Measurements from ENCODE around the gene TLCD3B. TPM values are rescaled to one million over a fixed set of nuclear protein-coding genes. Genes with fewer than 3 reads are reported as not detected.

Gene TLCD3B
- total RNA-seq: 1.5 and 1.8 TPM in 2 replicates

- intact Hi-C loops (cut with micrococcal nuclease): no loop called here
- DNase-seq: peak; percentile 56
- no peaks in the 10 kb centered on the region for H3K9me3 Mint-ChIP-seq
- H3K36me3 Mint-ChIP-seq (ENCODE audit: low read depth): no peaks in the 10 kb centered on the region
- peaks cover 10% of the 10 kb centered on the region for H3K4me1 Mint-ChIP-seq
- H3K4me3 Mint-ChIP-seq: peak within 1 kb of the TSS; percentile 30
- peaks cover 55% of the 10 kb centered on the region for H3K27me3 Mint-ChIP-seq
- H3K27ac Mint-ChIP-seq: no peak within 1 kb of the TSS
Measured at GRCh38 chr16:30030841-30031413, at the start of gene TLCD3B. TSS of gene TLCD3B (minus strand) at chr16:30031271. CDS start at chr16:30030527, 744 bp downstream.

GRCh38 chr16:30079480-30079879, 48.4 kb upstream of the TLCD3B start:
- Mint-ChIP-seq H3K4me1 (peaks cover 26% of the 10 kb centered on the region), H3K27ac (no peak overlapping the region), H3K4me3 (no peak overlapping the region), H3K9me3 (no peaks in the 10 kb centered on the region), H3K27me3 (no peaks in the 10 kb centered on the region), H3K36me3 (ENCODE audit: low read depth) (peaks cover 65% of the 10 kb centered on the region)
- DNase-seq: no peak
- intact Hi-C loops (cut with micrococcal nuclease): no loop called here

- intact Hi-C loops (cut with micrococcal nuclease): no loop called here
- DNase-seq: no peak
- Mint-ChIP-seq H3K27me3 (no peaks in the 10 kb centered on the region), H3K4me3 (no peak overlapping the region), H3K4me1 (peaks cover 26% of the 10 kb centered on the region), H3K36me3 (ENCODE audit: low read depth) (peaks cover 60% of the 10 kb centered on the region), H3K27ac (no peak overlapping the region), H3K9me3 (no peaks in the 10 kb centered on the region)
Measured at GRCh38 chr16:30078744-30079143, 47.7 kb upstream of the TLCD3B start.

DNA sequence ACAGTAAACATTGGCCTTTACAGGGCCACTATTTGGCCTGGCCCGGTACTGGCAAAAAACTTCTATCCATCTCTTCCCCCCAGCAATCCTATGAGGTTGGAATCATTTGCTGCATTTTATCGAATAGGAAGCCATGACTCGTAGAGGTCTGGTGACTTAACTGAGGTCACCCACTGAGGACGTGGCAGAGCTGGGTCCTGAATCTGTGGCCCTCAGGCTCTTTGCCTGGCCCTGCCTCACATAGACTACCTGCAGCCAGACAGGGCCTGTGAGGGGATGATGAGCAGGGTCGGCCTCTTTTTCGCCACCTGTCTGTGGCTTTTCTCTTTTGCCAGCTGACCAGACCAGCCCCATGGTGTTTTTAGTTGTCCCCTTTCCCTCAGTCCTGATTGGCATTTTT, 46.6 kb upstream of the TLCD3B start:
- peaks cover 54% of the 10 kb centered on the region for H3K36me3 Mint-ChIP-seq (ENCODE audit: low read depth)
- H3K27me3 Mint-ChIP-seq: no peaks in the 10 kb centered on the region
- H3K4me3 Mint-ChIP-seq: peak overlapping the region; percentile 91
- intact Hi-C loops (cut with micrococcal nuclease): no loop called here
- H3K9me3 Mint-ChIP-seq: no peaks in the 10 kb centered on the region
- peaks cover 24% of the 10 kb centered on the region for H3K4me1 Mint-ChIP-seq
- DNase-seq: no peak
- peak overlapping the region; percentile 25 for H3K27ac Mint-ChIP-seq

DNA sequence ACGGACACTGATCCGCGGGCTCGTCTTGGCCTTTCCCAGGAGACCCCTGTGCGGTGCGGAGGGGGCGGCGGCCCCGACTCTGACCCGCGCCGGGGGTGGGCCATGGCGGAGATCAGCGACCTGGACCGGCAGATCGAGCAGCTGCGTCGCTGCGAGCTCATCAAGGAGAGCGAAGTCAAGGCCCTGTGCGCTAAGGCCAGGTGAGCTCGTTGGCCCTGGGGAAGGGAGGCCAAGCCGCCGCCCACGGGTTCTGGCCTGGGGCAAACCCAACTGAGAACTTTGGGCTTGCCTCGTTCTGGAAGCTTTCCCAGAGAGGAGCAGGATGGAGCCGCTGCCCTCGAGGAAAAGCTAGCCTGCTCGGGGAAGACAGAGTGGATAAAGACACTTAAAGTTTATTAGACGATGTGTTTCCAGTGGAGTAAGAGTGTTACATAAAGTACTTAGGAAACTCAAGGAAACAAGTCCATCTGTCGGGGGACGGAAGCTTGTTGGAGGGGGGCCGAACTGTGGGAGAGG, 45.3 kb upstream of the TLCD3B start:
- intact Hi-C loops (cut with micrococcal nuclease): no loop called here
- H3K27ac Mint-ChIP-seq: peak overlapping the region; percentile 77

DNA sequence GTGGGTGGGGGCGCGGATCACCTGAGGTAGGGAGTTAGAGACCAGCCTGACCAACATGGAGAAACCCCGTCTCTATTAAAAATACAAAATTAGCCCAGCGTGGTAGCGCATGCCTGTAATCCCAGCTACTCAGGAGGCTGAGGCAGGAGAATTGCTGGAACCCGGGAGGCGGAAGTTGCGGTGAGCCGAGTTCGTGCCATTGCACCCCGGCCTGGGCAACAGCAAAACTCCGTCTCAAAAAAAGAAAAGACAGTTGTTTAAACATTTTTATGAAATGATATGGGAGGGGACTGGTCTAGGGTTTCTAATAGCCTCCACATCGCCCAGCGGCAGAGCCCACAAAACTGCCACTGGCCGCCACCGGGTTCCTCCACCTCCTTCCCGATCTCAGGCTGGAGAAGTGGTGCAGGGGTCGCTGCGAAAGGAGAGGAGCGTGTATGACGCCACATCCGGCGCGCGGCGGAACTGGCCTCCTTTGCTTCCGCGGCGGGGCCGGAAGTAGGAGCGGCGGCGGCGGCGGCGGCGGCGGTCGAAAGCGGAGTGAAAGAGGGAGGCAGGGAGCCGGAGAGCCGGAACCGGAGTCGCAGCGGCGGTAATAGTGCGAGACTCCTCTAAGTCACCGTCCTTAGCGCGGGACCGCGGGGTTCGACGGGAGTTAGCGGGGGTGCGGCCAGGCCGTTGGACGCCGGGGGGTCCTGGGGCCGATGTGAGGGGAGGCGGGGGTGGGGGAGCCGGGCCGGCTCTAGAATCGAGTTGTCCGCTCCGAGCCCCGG, 44.6 kb upstream of the TLCD3B start, which contains the start of gene PPP4C:
Gene PPP4C, plus strand, starts transcription at position 492 of the 773 bp plus-strand sequence. CDS start 384 bp downstream, outside the sequence.
- Mint-ChIP-seq H3K27ac (peak within 1 kb of the TSS; percentile 89), H3K36me3 (ENCODE audit: low read depth) (peaks cover 56% of the 10 kb centered on the region), H3K27me3 (no peaks in the 10 kb centered on the region), H3K4me1 (peaks cover 28% of the 10 kb centered on the region), H3K9me3 (no peaks in the 10 kb centered on the region), H3K4me3 (peak within 1 kb of the TSS; percentile 91)
- DNase-seq: peak; percentile 98
- intact Hi-C loops (cut with micrococcal nuclease): loop anchor here (1.0 kb wide), 2 partner anchors 10 to 17 kb away; partner anchors contain the start of gene ALDOA

More for the DNA sequence above, 45.3 kb upstream of the TLCD3B start:
- no peaks in the 10 kb centered on the region for H3K9me3 Mint-ChIP-seq
- H3K4me1 Mint-ChIP-seq: peaks cover 28% of the 10 kb centered on the region
- H3K27me3 Mint-ChIP-seq: no peaks in the 10 kb centered on the region
- peaks cover 55% of the 10 kb centered on the region for H3K36me3 Mint-ChIP-seq (ENCODE audit: low read depth)
- peak; percentile 76 for DNase-seq
- H3K4me3 Mint-ChIP-seq: peak overlapping the region; percentile 91

DNA sequence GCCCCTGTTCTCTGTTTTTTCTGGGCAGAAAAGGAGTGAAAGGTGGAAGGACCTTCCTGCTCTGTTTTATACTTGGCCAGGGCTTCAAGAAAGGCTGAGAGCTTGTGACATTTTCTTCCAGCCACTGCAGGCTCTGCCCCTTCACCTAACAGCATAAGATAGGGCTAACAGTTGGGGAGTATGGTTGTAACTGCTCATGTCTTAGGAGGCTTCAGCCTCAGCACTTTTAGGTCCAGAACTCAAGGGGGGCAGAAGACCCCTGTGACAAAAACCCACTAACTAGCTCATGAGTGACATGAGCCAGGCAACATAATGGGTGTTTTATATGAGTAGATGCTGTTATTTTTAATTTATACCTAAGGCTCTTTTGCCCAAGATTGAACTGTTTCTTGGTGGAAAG, 39.4 kb upstream of the TLCD3B start:
- no peak for DNase-seq
- intact Hi-C loops (cut with micrococcal nuclease): no loop called here
- Mint-ChIP-seq H3K9me3 (no peaks in the 10 kb centered on the region), H3K27ac (peak overlapping the region; percentile 17), H3K36me3 (ENCODE audit: low read depth) (peaks cover 67% of the 10 kb centered on the region), H3K27me3 (no peaks in the 10 kb centered on the region), H3K4me1 (peaks cover 42% of the 10 kb centered on the region), H3K4me3 (peak overlapping the region; percentile 35)

GRCh38 chr16:30069611-30070462, 38.8 kb upstream of the TLCD3B start:
- no peaks in the 10 kb centered on the region for H3K9me3 Mint-ChIP-seq
- H3K36me3 Mint-ChIP-seq (ENCODE audit: low read depth): peaks cover 72% of the 10 kb centered on the region
- H3K4me1 Mint-ChIP-seq: peaks cover 39% of the 10 kb centered on the region
- peak overlapping the region; percentile 35 for H3K4me3 Mint-ChIP-seq
- H3K27ac Mint-ChIP-seq: peak overlapping the region; percentile 75
- DNase-seq: no peak
- H3K27me3 Mint-ChIP-seq: no peaks in the 10 kb centered on the region
- intact Hi-C loops (cut with micrococcal nuclease): no loop called here

DNA sequence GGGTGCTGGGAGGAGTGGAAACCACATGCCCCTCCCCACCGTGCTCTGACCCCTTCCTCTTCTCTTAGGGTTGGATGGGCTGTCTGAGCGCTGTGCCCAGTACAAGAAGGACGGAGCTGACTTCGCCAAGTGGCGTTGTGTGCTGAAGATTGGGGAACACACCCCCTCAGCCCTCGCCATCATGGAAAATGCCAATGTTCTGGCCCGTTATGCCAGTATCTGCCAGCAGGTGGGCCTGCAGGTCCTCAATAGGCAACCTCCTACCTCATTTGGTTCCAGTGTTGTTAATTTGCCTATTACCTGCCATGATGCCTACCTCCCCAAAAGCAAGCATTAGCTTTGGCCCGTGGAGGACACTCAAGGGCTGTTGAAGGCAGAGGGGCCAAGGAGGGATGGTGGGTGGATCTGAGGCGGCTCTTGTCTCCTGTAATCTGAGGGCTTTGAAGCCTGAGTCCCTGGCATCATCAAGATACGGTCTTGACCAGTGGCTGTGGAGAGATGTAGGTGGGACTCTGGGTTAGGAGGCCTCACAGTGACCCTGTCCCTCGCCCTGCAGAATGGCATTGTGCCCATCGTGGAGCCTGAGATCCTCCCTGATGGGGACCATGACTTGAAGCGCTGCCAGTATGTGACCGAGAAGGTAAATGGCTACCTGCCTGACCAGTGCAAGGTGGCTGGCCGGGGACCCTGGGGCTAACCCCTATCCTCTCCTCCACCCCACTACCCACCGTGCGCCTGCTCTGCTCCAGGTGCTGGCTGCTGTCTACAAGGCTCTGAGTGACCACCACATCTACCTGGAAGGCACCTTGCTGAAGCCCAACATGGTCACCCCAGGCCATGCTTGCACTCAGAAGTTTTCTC, 37.9 kb upstream of the TLCD3B start:
- peaks cover 38% of the 10 kb centered on the region for H3K4me1 Mint-ChIP-seq
- H3K27ac Mint-ChIP-seq: peak overlapping the region; percentile 75
- peak overlapping the region; percentile 70 for H3K4me3 Mint-ChIP-seq
- no peaks in the 10 kb centered on the region for H3K27me3 Mint-ChIP-seq
- intact Hi-C loops (cut with micrococcal nuclease): no loop called here
- peaks cover 76% of the 10 kb centered on the region for H3K36me3 Mint-ChIP-seq (ENCODE audit: low read depth)
- no peaks in the 10 kb centered on the region for H3K9me3 Mint-ChIP-seq
- peak; percentile 87 for DNase-seq

DNA sequence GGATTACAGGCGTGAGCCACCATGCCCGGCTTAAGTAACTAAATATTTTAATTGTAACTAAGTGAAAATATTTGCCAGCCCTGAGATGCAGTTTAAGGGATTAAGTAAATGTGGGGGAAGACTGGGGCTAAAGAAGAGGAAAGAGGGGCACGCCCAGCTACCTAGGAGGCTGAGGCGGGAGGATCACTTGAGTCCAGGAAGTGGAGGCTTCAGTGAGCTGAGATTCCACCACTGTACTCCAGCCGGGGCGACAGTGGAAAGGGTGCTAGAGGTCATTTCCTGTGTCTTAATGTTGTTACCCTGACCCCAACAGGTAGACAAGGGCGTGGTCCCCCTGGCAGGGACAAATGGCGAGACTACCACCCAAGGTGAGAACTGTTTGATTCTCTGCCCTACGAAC, 37.3 kb upstream of the TLCD3B start:
- H3K36me3 Mint-ChIP-seq (ENCODE audit: low read depth): peaks cover 73% of the 10 kb centered on the region
- peak overlapping the region; percentile 70 for H3K4me3 Mint-ChIP-seq
- H3K4me1 Mint-ChIP-seq: peaks cover 41% of the 10 kb centered on the region
- DNase-seq: no peak
- intact Hi-C loops (cut with micrococcal nuclease): no loop called here
- H3K9me3 Mint-ChIP-seq: no peaks in the 10 kb centered on the region
- no peaks in the 10 kb centered on the region for H3K27me3 Mint-ChIP-seq
- peak overlapping the region; percentile 75 for H3K27ac Mint-ChIP-seq

GRCh38 chr16:30067584-30067916, 36.5 kb upstream of the TLCD3B start:
- intact Hi-C loops (cut with micrococcal nuclease): no loop called here

GRCh38 chr16:30066761-30067583, 35.9 kb upstream of the TLCD3B start:
- peak overlapping the region; percentile 92 for H3K4me3 Mint-ChIP-seq
- H3K9me3 Mint-ChIP-seq: no peaks in the 10 kb centered on the region
- H3K27ac Mint-ChIP-seq: peak overlapping the region; percentile 99
- DNase-seq: no peak
- H3K36me3 Mint-ChIP-seq (ENCODE audit: low read depth): peaks cover 68% of the 10 kb centered on the region
- no peaks in the 10 kb centered on the region for H3K27me3 Mint-ChIP-seq
- intact Hi-C loops (cut with micrococcal nuclease): no loop called here
- peaks cover 38% of the 10 kb centered on the region for H3K4me1 Mint-ChIP-seq

More at GRCh38 chr16:30067584-30067916, 36.5 kb upstream of the TLCD3B start:
- Mint-ChIP-seq H3K4me3 (peak overlapping the region; percentile 92), H3K4me1 (peaks cover 41% of the 10 kb centered on the region), H3K9me3 (no peaks in the 10 kb centered on the region), H3K27me3 (no peaks in the 10 kb centered on the region), H3K27ac (peak overlapping the region; percentile 99), H3K36me3 (ENCODE audit: low read depth) (peaks cover 71% of the 10 kb centered on the region)
- no peak for DNase-seq

All from activated CD4-positive, alpha-beta T cell treated with anti-CD3 and anti-CD28 coated beads, Interleukin-2, amount 10 ng/mL, durations not matched to agents 24 days and 14 days (primary cell).